ENCODE measurements around the gene FGGY.
"Not testable (repeated sequence)": the region's sequence is repeated elsewhere in the genome, so short reads cannot be mapped to it uniquely, and the experiment has no call there.

Gene FGGY

GRCh38 chr1:59522925-59523505 is 226.1 kb downstream of the FGGY start:
- no peak for DNase-seq

GRCh38 chr1:59523745-59524450 is 227.0 kb downstream of the FGGY start:
- no peak for DNase-seq

- DNase-seq, result no peak
Measured at GRCh38 chr1:59526240-59526639, 229.3 kb downstream of the FGGY start.

- DNase-seq, result no peak
Measured at GRCh38 chr1:59528471-59528870, 231.6 kb downstream of the FGGY start.

- DNase-seq, result no peak
Measured at GRCh38 chr1:59528900-59529299, 232.0 kb downstream of the FGGY start.

- no peak for DNase-seq
Measured at GRCh38 chr1:59530119-59530518, 233.2 kb downstream of the FGGY start.

GRCh38 chr1:59532102-59532501 is 235.2 kb downstream of the FGGY start:
- no peak for DNase-seq

- not testable (repeated sequence) for DNase-seq
Measured at GRCh38 chr1:59538476-59538875, 241.6 kb downstream of the FGGY start.

GRCh38 chr1:59539961-59540681 is 243.2 kb downstream of the FGGY start:
- no peak for DNase-seq

- DNase-seq, result no peak
Measured at GRCh38 chr1:59541161-59541560, 244.3 kb downstream of the FGGY start.

- no peak for DNase-seq
Measured at GRCh38 chr1:59541891-59542290, 245.0 kb downstream of the FGGY start.

- DNase-seq, result no peak
Measured at GRCh38 chr1:59543211-59543668, 246.3 kb downstream of the FGGY start.

GRCh38 chr1:59544615-59545293 is 247.9 kb downstream of the FGGY start:
- DNase-seq, result no peak

GRCh38 chr1:59545830-59546229 is 248.9 kb downstream of the FGGY start:
- DNase-seq, result no peak

- no peak for DNase-seq
Measured at GRCh38 chr1:59549066-59549837, 252.4 kb downstream of the FGGY start.

- DNase-seq, result no peak
Measured at GRCh38 chr1:59549903-59550302, 253.0 kb downstream of the FGGY start.

GRCh38 chr1:59552007-59552406 is 255.1 kb downstream of the FGGY start:
- DNase-seq, result no peak

GRCh38 chr1:59553371-59553770 is 256.5 kb downstream of the FGGY start:
- no peak for DNase-seq

- DNase-seq, result no peak
Measured at GRCh38 chr1:59554011-59554663, 257.2 kb downstream of the FGGY start.

GRCh38 chr1:59554752-59555151 is 257.9 kb downstream of the FGGY start:
- no peak for DNase-seq

- DNase-seq, result no peak
Measured at GRCh38 chr1:59556398-59556797, 259.5 kb downstream of the FGGY start.

All from CD4-positive, alpha-beta T cell treated with Interleukin-6 for 4 hours (primary cell).